IPS-15b (cell line): ENCODE data around the gene PML.
"Not testable (repeated sequence)": the region's sequence is repeated elsewhere in the genome, so short reads cannot be mapped to it uniquely, and the experiment has no call there.

ENCODE experiments used
- H3K27me3 ChIP-seq: one replicate; pipeline ENCODE4 v1.6.1; 2013; ENCODE audit warnings: low read length; ENCODE audit not compliant: control insufficient read depth, insufficient read depth
- H3K36me3 ChIP-seq: one replicate; pipeline ENCODE4 v1.6.1; 2013; ENCODE audit warnings: low read length; ENCODE audit not compliant: control insufficient read depth, insufficient read depth
- H3K4me1 ChIP-seq: one replicate; pipeline ENCODE4 v1.6.1; 2013; ENCODE audit warnings: mild to moderate bottlenecking, low read length; ENCODE audit not compliant: control insufficient read depth, insufficient read depth
- H3K4me3 ChIP-seq: one replicate; pipeline ENCODE4 v1.5.1; 2013; ENCODE audit warnings: low read depth, low read length
- H3K9ac ChIP-seq: one replicate; pipeline ENCODE4 v1.6.1; 2013; ENCODE audit warnings: low read depth, mild to moderate bottlenecking, low read length
- H3K9me3 ChIP-seq: one replicate; pipeline ENCODE4 v1.6.1; 2013; ENCODE audit warnings: mild to moderate bottlenecking, low read length; ENCODE audit not compliant: control insufficient read depth, insufficient read depth

Gene PML

DNA sequence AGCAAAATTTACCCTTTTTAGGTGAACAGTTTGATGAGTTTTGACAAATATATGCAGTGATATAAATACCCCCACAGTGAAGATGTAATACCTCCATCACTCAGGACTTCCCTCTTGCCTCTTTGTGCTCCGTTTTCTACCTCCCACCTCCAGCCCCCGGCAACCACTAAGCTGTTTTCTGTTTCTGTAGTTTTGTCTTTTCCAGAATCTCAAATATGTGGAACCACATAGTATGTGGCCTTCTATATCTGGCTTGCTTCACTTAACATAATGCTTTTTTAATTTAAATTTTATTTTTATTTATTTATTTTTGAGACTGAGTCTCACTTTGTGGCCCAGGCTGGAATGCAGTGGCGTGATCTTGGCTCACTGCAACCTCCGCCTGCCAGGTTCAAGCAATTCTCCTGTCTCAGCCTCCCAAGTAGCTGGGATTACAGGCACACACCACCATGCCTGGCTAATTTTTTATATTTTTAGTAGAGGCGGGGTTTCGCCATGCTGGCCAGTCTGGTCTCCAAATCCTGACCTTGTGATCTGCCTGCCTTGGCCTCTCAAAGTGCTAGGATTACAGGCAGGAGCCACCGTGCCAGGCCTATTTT, 33.9 kb upstream of the PML start:
- H3K4me3 ChIP-seq, H3K27me3 ChIP-seq, H3K9me3 ChIP-seq, H3K4me1 ChIP-seq, H3K9ac ChIP-seq, H3K36me3 ChIP-seq: not testable (repeated sequence)

DNA sequence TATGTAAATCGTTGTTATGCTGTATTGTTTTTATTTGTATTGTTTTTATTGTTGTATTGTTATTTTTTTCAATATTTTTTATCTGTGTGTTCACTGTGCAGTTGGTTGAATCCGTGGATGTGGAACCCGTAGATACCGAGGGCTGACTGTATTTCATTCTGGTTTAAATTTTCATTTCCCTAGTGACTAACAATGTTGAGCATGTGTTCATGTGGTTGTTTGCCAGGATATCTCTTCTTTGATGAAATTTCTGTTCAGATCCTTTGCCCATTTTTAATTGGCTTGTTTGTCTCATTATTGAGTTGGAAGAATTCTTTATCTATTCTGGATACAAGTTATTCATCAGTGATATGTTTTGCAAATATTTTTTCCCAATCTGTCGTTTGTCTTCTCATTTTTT, 32.1 kb upstream of the PML start:
- H3K36me3 ChIP-seq: no peaks in the 10 kb centered on the region
- H3K9ac ChIP-seq: no peak overlapping the region
- peaks cover 8% of the 10 kb centered on the region for H3K4me1 ChIP-seq

GRCh38 chr15:73964736-73965093, 29.8 kb upstream of the PML start:
- no peaks in the 10 kb centered on the region for H3K9me3 ChIP-seq
- peaks cover 10% of the 10 kb centered on the region for H3K4me1 ChIP-seq
- no peaks in the 10 kb centered on the region for H3K27me3 ChIP-seq
- no peak overlapping the region for H3K9ac ChIP-seq
- H3K36me3 ChIP-seq: no peaks in the 10 kb centered on the region
- peak overlapping the region; percentile 22 for H3K4me3 ChIP-seq

More for the DNA sequence above, 32.1 kb upstream of the PML start:
- H3K27me3 ChIP-seq: no peaks in the 10 kb centered on the region
- H3K9me3 ChIP-seq: no peaks in the 10 kb centered on the region
- H3K4me3 ChIP-seq: no peak overlapping the region

DNA sequence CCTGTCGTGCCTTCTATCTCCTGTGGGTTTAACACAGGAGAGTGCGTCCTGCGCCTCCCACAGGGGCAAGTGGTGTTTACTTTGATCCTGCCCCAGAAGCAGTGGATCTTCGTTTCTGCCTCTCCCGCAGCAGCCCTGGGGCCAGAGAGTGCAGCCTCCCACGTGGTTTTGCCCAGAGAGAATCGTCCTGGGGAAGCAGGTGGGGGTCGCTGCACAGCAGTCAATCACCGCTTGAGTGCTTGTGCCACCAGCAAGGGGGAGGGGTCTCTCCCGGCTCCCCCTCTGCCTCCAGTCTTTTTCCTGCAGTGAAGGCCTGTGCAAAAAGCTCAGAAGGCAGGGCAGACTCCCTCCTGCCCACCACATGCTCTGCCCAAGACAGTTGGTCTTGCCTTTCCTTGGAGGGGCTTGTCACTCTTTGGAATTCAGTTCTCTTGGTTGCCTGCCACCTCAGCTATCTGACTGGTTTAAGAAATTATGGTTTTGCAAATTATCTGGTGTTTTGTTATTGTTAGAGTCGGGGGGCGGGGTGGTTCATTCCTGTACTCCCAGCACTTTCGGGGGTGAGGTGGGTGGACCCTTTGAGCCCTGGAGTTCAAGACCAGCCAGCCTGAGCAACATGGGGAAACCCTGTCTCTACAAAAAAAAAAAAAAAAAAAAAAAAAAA, 29.3 kb upstream of the PML start:
- Histone ChIP-seq H3K4me3 (peak overlapping the region; percentile 22), H3K4me1 (peaks cover 10% of the 10 kb centered on the region), H3K36me3 (no peaks in the 10 kb centered on the region), H3K9ac (no peak overlapping the region), H3K9me3 (no peaks in the 10 kb centered on the region), H3K27me3 (no peaks in the 10 kb centered on the region)

DNA sequence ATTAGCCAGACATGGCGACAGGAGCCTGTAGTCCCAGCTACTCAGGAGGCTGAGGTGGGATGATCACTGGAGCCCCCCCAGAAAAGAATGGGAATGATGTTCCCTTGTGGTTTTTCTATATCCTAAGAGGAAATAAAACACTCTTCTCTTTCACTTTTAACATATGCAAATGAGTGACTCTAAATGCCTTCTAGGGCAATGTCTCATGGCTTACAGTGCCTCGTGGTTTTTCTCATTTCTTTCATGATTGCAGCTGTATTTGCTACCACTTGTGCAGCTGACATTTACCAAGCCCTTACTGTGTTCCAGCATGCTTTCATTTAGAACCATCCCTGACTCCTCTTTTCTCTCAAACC, 28.8 kb upstream of the PML start:
- Histone ChIP-seq H3K9ac (no peak overlapping the region), H3K4me3 (no peak overlapping the region), H3K9me3 (no peaks in the 10 kb centered on the region), H3K4me1 (peaks cover 10% of the 10 kb centered on the region), H3K27me3 (no peaks in the 10 kb centered on the region), H3K36me3 (no peaks in the 10 kb centered on the region)

DNA sequence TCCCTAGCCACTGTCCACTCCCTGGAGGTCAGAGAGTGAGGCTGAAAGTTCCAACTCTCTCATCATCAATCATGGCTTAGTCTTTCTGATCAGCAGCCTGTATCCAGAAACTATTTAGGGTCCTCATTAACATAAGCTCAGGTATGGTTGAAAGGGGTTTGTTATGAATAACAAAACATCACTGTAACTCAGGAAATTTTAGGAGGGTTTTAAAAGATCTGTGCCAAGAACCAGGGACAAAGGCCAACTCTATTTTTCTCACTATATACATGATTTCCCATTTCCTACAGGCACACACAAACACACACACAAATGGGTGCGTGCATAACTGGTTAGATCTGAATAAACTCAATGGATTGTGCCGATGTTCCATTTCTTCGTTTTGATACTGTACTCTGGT, 26.1 kb upstream of the PML start:
- no peak overlapping the region for H3K4me3 ChIP-seq
- H3K9ac ChIP-seq: no peak overlapping the region
- no peaks in the 10 kb centered on the region for H3K9me3 ChIP-seq
- H3K4me1 ChIP-seq: peaks cover 11% of the 10 kb centered on the region
- peaks cover 5% of the 10 kb centered on the region for H3K27me3 ChIP-seq
- H3K36me3 ChIP-seq: no peaks in the 10 kb centered on the region

DNA sequence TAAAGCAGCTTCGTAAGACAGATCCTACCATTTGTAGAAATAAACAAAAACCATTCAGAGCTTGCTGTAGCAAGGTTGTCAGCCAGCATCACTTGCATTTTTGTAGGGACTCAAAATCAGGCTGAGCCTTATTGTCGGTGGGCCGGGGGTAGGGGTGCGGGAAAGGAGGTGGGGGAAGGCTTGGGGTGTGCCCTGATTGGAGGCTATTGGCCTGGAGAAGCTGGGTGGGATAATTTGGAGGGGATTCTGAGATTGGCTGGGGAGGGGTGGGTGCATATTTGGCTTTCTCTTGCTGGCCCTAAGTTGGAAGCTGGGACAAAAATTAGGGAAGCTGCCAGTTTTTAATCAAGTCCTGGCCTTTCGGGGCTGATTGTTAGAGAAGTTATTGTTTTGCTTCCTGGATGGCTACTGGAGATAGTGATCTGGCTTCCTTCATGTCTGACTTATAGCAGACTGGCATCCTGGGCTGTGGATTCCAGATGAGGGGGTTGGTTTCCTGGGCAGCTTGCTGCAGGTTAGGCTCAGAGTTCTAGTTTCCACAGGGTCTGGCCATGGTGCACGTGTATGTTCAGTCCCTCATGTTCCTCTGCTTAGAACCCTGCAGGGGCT, 25.3 kb upstream of the PML start:
- Histone ChIP-seq H3K9ac (no peak overlapping the region), H3K4me1 (peaks cover 11% of the 10 kb centered on the region), H3K4me3 (no peak overlapping the region), H3K36me3 (no peaks in the 10 kb centered on the region), H3K9me3 (no peaks in the 10 kb centered on the region), H3K27me3 (peaks cover 5% of the 10 kb centered on the region)

- no peak overlapping the region for H3K9ac ChIP-seq
- no peaks in the 10 kb centered on the region for H3K9me3 ChIP-seq
- H3K27me3 ChIP-seq: peaks cover 5% of the 10 kb centered on the region
- no peaks in the 10 kb centered on the region for H3K36me3 ChIP-seq
- peaks cover 4% of the 10 kb centered on the region for H3K4me1 ChIP-seq
- H3K4me3 ChIP-seq: peak overlapping the region; percentile 49
Measured at GRCh38 chr15:73972984-73973682, 21.4 kb upstream of the PML start.

GRCh38 chr15:73973683-73974200, 20.8 kb upstream of the PML start:
- H3K27me3 ChIP-seq, H3K36me3 ChIP-seq, H3K9ac ChIP-seq, H3K9me3 ChIP-seq, H3K4me1 ChIP-seq, H3K4me3 ChIP-seq: not testable (repeated sequence)

- not testable (repeated sequence) for H3K4me3 ChIP-seq, H3K27me3 ChIP-seq, H3K36me3 ChIP-seq, H3K9me3 ChIP-seq, H3K4me1 ChIP-seq, H3K9ac ChIP-seq
Measured at GRCh38 chr15:73975440-73976125, 18.9 kb upstream of the PML start.

DNA sequence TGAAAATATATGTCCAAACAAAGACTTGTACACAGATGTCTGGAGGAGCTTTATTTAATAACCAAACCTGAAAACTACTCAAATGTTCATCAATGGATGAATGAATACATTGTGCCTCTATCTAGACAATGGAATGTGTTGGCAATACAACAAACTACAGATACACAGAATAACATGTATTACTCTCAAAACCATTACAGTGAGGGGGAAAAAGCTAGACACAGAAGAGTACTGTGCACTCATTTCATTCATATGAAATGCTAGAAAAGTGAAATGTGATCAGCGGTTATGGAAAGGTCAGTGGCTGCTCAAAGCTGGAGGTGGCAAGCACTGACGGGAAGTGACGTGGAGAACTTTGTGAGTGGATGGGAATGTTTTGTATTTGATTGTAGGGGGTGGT, 15.6 kb upstream of the PML start:
- no peak overlapping the region for H3K9ac ChIP-seq
- no peaks in the 10 kb centered on the region for H3K36me3 ChIP-seq

More for the DNA sequence above, 15.6 kb upstream of the PML start:
- Histone ChIP-seq H3K9me3 (no peaks in the 10 kb centered on the region), H3K4me1 (no peaks in the 10 kb centered on the region), H3K27me3 (no peaks in the 10 kb centered on the region), H3K4me3 (no peak overlapping the region)
